Heart right ventricle (tissue), 16 donors: ENCODE results near the gene ZNF292. TPM values are rescaled to one million over a fixed set of nuclear protein-coding genes. Genes with fewer than 3 reads are reported as not detected.

Source experiments
- ATAC-seq, 8 donors: fragments of 200-7000 bp; cut with Tn5 transposase; one replicate each; pipeline ENCODE4 v1.9.1; 2020; ENCODE audit warnings: mild to moderate bottlenecking in 8 of 8, moderate library complexity in 8 of 8, moderate number of reproducible peaks in 1 of 8
- DNase-seq, 2 donors: peaks; one replicate each; pipeline ENCODE4 v3.0.0-alpha.2; 2020
- H3K27ac ChIP-seq, 10 donors: fragments of 200-600 bp; sonication (generic) in 2 of 10; one replicate each; pipeline versions ENCODE4 v1.5.0 to v1.8.0; 2020 to 2022; ENCODE audit warnings: mild to moderate bottlenecking in 3 of 10
- H3K27me3 ChIP-seq, 7 donors: fragments of 200-600 bp; one replicate each; pipeline ENCODE4 v1.8.0; 2021 to 2022; ENCODE audit warnings: mild to moderate bottlenecking in 2 of 7
- H3K36me3 ChIP-seq, 9 donors: fragments of 200-600 bp; sonication (generic) in 1 of 9; one replicate each; pipeline versions ENCODE4 v1.5.0 to v1.8.0; 2020 to 2022; ENCODE audit warnings: mild to moderate bottlenecking in 2 of 9
- H3K4me1 ChIP-seq, 9 donors: fragments of 200-600 bp; sonication (generic) in 1 of 9; one replicate each; pipeline versions ENCODE4 v1.5.0 to v1.8.0; 2020 to 2022; ENCODE audit warnings: mild to moderate bottlenecking in 4 of 9
- H3K4me3 ChIP-seq, 10 donors: fragments of 200-600 bp; sonication (generic) in 2 of 10; one replicate each; pipeline versions ENCODE4 v1.5.0 to v1.8.0; 2020 to 2022; ENCODE audit warnings: mild to moderate bottlenecking in 7 of 10, moderate library complexity in 2 of 10
- H3K9me3 ChIP-seq, 11 donors: fragments of 200-600 bp in 10 of 11; sonication (generic) in 2 of 11; one replicate each; pipeline versions ENCODE4 v1.5.0 to v1.8.0; 2013 to 2022; ENCODE audit warnings: mild to moderate bottlenecking in 2 of 11, control low read depth in 1 of 11, moderate library complexity in 1 of 11
- WGBS, 2 donors: extraction: QIAGEN DNeasy Blood & Tissue Kit; methylation state at CpG; one replicate each; pipeline ENCODE4 v1.1.7; 2013; ENCODE audit warnings: inconsistent platforms in 1 of 2; 5-methylcytosine and 5-hydroxymethylcytosine counted together
- intact Hi-C, 10 donors: fragments of 100-400 bp; cut with DNase I; formaldehyde crosslinking; loops; one replicate each; pipeline versions ENCODE4 v1.11.1 to v1.14.2; 2022
- polyA plus RNA-seq, 2 donors: library from polyadenylated mRNA; stranded (reverse); fragments of 200-250 nt; gene quantifications; one replicate each; pipeline ENCODE4 v1.2.3, GENCODE V29; 2013
- total RNA-seq, 10 donors: library from RNA; stranded (reverse); fragmentation: NEBNext Ultra II Directional in 3 of 10; extraction: Animal tissue kit (Norgen Biotek cat#: 25700) in 3 of 10; gene quantifications; one replicate each; pipeline versions ENCODE4 v1.2.1 to v1.2.4, GENCODE V29; 2021 to 2023
- TF ChIP-seq, protein P1 (sequence below), 9 donors: fragments of 200-600 bp; sonication (generic) in 2 of 9; IDR thresholded peaks; one replicate each; pipeline versions ENCODE4 v1.5.0 to v1.8.0; 2021 to 2022; ENCODE audit warnings: antibody characterized with exemption in 9 of 9, mild to moderate bottlenecking in 5 of 9, moderate library complexity in 1 of 9
- donor health status: Arrhythmogenic right ventricular cardiomyopathy.
- donor health status: ischemic (EF 13 %, LVEDD 7.1; RV severe dilation, severe dysfunction).
- donor health status: healthy with polysubstance abuse.
- donor health status: DM: no; HTN: yes; CAD: no.
- donor health status: DM: no; HTN: no; CAD: no.
- donor health status: ischemic (EF 25% LVEDD 6.9; RV normal size, moderate dysfunction).
- donor health status: ischemic (EF 25% LVEDD 5.7; RV mildly dilated, moderate dysfunction).
- donor health status: healthy.
- donor health status: DM: yes; HTN: yes; CAD: no.
- donor health status: Ischemic cardiomyopathy.
- donor health status: ischemic (EF 35%, LVEDD 5.7; RV mildly dilated, moderate dysfunction).
- donor health status: nonischemic (EF 11% LVEDD 7.7; RV severe dilation, severe dysfunction).
- donor health status: DM: yes; HTN: yes; CAD: no.
- donor health status: PGD.
- donor health status: ischemic (EF 29% LVEDD 5.4; RV normal size, mild dysfunction).
- donor health status: nonischemic (EF 23%, LVEDD 6.1; RV moderate dilation, normal function).

The ZNF292 gene
- total and polyA plus RNA-seq, 12 donors: 1.9 to 38.2 (median 31.3) TPM

DNA sequence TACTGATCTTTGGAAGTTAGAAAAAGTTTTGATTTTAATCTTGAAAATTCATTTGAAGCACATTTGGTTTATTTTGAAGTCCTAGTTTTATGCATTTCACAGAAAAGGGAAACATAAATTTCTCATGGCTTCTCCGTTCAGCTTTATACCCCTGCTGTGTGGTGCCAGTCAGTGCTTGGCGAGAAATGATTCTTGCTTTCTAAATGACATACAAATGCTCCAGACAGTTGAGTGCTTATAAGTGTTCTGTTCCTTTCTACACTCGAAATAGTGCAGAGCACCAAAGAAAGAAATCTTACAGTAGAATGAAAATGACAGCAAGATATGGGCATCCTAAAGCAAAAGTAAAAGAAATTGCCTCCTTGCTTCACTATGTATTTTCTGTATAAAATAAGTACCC is 9.0 kb upstream of the ZNF292 start:
- no peak overlapping the region for H3K27ac ChIP-seq
- no peak for ATAC-seq
- TF ChIP-seq, protein P1, sequence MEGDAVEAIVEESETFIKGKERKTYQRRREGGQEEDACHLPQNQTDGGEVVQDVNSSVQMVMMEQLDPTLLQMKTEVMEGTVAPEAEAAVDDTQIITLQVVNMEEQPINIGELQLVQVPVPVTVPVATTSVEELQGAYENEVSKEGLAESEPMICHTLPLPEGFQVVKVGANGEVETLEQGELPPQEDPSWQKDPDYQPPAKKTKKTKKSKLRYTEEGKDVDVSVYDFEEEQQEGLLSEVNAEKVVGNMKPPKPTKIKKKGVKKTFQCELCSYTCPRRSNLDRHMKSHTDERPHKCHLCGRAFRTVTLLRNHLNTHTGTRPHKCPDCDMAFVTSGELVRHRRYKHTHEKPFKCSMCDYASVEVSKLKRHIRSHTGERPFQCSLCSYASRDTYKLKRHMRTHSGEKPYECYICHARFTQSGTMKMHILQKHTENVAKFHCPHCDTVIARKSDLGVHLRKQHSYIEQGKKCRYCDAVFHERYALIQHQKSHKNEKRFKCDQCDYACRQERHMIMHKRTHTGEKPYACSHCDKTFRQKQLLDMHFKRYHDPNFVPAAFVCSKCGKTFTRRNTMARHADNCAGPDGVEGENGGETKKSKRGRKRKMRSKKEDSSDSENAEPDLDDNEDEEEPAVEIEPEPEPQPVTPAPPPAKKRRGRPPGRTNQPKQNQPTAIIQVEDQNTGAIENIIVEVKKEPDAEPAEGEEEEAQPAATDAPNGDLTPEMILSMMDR (IDR thresholded peaks at IDR 0.05): no peak
- no peaks in the 10 kb centered on the region for H3K27me3 ChIP-seq
- H3K36me3 ChIP-seq: no peaks in the 10 kb centered on the region
- H3K9me3 ChIP-seq: no peaks in the 10 kb centered on the region
- 63% methylated on average over 3 of the region's 3 CpGs for WGBS, 2 donors
- H3K4me1 ChIP-seq: peaks cover 0 to 5% (median 3%) of the 10 kb centered on the region in 9 donors
- DNase-seq: no peak
- H3K4me3 ChIP-seq: no peak overlapping the region
- intact Hi-C loops: loop anchor here in 1 of 10 donors (10.0 kb wide), 1 partner anchor 168 kb away; no protein-coding TSS in a partner anchor

DNA sequence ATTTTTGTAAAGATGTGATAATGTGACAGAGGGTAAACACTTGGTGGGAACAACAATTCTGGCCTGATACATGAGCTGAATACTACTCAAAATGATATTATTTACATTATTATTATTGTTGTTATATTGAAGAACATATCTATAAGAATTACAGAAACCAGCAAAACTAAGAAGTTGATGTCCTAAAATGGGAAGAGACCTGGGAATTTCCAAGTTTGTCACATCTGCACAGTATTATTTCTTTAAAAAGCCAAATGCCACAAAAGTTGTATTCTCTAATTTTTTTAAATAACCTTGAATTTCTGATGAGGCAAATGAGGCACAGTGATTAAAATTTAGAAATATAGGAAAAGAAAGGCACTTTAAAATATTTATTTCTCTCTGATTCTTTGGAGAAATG is 5.0 kb upstream of the ZNF292 start:
- intact Hi-C loops: loop anchor here in 6 of 10 donors (5.0 to 10.0 kb wide), 7 partner anchors 54 to 544 kb away; partner anchors contain the start of gene CFAP206 (in 2 of the 6)
- no peaks in the 10 kb centered on the region for H3K36me3 ChIP-seq
- no peak overlapping the region for H3K4me3 ChIP-seq
- ATAC-seq (no peak), DNase-seq (no peak)
- H3K27me3 ChIP-seq: no peaks in the 10 kb centered on the region
- H3K9me3 ChIP-seq: no peaks in the 10 kb centered on the region
- TF ChIP-seq, protein P1 (IDR thresholded peaks at IDR 0.05): no peak
- H3K4me1 ChIP-seq: peaks cover 0 to 36% (median 23%) of the 10 kb centered on the region in 9 donors
- no peak overlapping the region for H3K27ac ChIP-seq

DNA sequence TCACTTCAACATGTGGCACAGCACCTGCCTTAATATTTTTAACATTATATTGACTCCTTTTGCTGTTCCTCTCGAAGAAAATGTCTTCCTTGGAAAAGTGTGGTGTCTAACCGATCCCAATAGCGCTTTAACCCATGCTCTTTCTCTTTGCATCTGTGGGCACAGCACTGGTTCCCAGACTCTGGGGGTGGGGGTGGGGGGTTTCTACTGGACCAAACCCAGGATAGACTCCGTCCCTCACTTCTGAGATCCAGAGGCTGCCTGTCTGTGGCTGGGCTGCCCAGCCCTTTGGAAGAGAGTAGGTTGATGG is 3.9 kb upstream of the ZNF292 start:
- Histone ChIP-seq H3K27me3 (no peaks in the 10 kb centered on the region), H3K36me3 (no peaks in the 10 kb centered on the region), H3K9me3 (no peaks in the 10 kb centered on the region), H3K27ac (peak overlapping the region; percentile 70 to 95 (median 90)), H3K4me3 (peak overlapping the region; percentile 57 to 78 (median 72)), H3K4me1 (peaks cover 0 to 38% (median 26%) of the 10 kb centered on the region in 9 donors)
- intact Hi-C loops: loop anchor here in 6 of 10 donors (5.0 to 10.0 kb wide), 7 partner anchors 53 to 543 kb away; partner anchors contain the start of gene CFAP206 (in 2 of the 6)
- TF ChIP-seq, protein P1 (IDR thresholded peaks at IDR 0.05): no peak
- ATAC-seq (no peak), DNase-seq (no peak)
- WGBS, 2 donors: 36 to 38% methylated on average over 4 of the region's 4 CpGs

DNA sequence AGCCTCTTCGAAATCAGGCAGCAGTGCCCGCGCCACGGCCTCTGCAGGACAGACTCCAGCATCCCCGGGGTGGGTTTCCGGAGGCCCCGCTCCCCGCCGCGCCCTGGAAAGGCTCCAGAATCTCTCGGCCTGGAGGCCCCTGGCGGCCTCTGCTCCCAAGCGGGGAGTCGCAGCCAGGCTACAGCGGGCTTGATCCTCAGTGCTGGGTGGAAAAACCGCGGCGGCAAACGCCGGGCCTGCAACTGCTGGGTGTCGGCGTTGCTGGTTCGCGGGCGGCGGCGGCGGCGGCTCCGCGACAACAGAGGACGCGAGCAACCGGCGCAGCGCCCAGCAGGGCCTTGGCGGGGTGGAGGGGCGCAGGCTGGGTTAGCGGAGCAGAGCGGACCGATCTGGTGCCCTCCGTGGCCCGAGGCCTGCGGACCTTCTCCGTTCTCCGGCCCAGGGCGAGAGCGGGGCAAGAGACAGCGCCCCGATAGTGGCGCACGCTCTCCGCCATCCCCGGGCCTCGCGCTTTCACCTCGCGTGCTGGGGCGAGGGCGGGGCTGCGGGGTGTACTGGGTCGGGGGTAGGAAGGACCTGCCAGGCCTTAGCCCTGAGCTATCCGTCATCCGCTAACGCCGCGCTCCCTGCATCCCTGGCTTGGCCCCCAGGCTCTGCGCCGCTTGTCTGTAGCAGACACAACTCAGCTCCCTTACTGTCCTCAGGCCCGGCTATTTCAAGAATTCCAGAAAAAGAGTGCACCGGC is 3.4 kb upstream of the ZNF292 start:
- 0 to 1% methylated on average over 71 of the region's 71 CpGs for WGBS, 2 donors
- peak overlapping the region; percentile 70 to 95 (median 90) for H3K27ac ChIP-seq
- ATAC-seq: peak; percentile 26 to 66 (median 36)
- peaks cover 0 to 44% (median 31%) of the 10 kb centered on the region in 9 donors for H3K4me1 ChIP-seq
- H3K9me3 ChIP-seq: no peaks in the 10 kb centered on the region
- TF ChIP-seq, protein P1 (IDR thresholded peaks at IDR 0.05): no peak
- intact Hi-C loops: loop anchor here in 6 of 10 donors (5.0 to 10.0 kb wide), 7 partner anchors 53 to 543 kb away; partner anchors contain the start of gene CFAP206 (in 2 of the 6)
- peak overlapping the region; percentile 57 to 78 (median 72) for H3K4me3 ChIP-seq
- peak; percentile 63 to 75 for DNase-seq
- H3K36me3 ChIP-seq: no peaks in the 10 kb centered on the region
- no peaks in the 10 kb centered on the region for H3K27me3 ChIP-seq
